ENCODE results near the gene KRT36.

The KRT36 gene

DNA sequence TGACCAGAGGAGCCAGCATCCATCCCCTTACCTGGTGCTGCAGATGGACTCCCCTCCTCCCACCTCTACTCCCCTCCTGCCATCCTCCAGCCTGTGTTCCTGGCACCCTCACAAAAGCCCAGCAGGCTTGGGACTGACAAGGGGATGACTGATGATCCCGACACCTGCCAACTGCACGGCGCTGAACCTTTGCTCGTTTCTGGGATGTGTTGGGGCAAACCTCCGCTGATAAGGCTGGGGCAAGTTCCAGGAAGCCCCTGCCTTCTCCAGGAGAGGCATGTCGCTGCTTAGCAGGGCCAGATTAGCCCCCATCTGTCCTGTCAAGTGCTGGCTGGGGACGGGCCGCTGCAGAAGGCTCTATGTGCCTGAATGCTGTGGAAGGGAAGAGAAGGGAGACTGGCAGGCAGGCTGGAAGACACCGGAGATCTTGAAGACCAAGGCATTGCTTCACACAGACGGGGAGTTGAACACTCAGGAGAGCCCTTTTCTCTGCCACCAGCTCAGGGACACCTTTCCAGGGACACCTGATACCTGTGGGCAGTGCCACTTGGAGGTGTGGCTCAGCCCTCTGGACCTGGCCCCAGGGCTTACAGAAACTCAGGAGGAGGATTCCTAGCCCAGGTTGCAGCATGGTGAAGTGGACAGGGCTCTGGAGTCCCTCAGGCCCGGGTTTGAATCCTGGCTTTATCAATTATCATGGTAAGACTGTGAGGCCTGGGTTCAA is 30.0 kb upstream of the KRT36 start:
- H3K4me1 ChIP-seq (ENCODE audit: control insufficient read depth, low read depth, low read length) = no peaks in the 10 kb centered on the region
- H3K36me3 ChIP-seq (ENCODE audit: control insufficient read depth, low read depth, low read length) = peaks cover 19% of the 10 kb centered on the region
- H3K27ac ChIP-seq (ENCODE audit: low read length) = no peak overlapping the region
- H3K9ac ChIP-seq (ENCODE audit: low read length) = no peak overlapping the region
- H3K4me3 ChIP-seq (ENCODE audit: low read length) = no peak overlapping the region
- H3K9me3 ChIP-seq (ENCODE audit: control insufficient read depth, low read depth, low read length) = no peaks in the 10 kb centered on the region
- no peaks in the 10 kb centered on the region for H3K27me3 ChIP-seq (ENCODE audit: control insufficient read depth, insufficient read depth, low read length)

DNA sequence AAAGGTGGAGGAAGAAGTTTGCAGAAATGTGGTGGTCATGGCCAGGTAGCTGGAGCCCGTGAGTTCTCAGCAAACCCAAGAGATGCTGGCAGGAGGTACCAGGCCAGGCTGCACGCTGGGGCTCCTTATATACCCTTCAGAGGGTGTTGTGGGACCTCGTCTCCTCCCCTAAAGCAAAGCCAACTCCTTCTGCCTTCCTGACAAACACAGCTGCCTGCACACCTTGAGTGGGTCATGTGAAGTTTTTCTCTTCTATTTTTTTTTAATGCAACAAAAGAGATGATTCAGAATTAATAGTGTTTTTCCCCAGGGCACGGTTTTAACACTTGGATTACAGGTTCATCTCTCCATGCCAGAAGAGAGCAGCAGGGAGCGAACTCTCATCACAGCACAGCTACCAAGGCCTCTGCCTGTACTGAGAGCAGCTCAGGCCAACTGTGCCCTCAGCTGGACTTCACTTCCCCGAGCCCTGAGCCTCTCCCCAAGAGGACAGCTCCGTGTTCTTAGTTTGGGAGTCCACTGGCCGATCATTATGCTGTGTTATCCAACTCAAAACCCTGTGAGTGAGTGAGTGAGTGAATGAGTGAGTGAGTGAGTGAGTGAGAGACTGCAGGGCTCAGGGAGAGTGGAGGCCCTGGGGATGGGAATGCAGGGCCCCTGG is 29.2 kb upstream of the KRT36 start, which contains the start of gene KRT15:
Gene KRT15 (minus strand): TSS at position 102 of the 661 bp plus-strand sequence. CDS start 63 bp downstream, at position 39.
- H3K27ac ChIP-seq (ENCODE audit: low read length) = no peak within 1 kb of the TSS

GRCh38 chr17:41518031-41518430 is 28.3 kb upstream of the KRT36 start:
- Histone ChIP-seq H3K9ac (ENCODE audit: low read length) (no peak overlapping the region), H3K36me3 (ENCODE audit: control insufficient read depth, low read depth, low read length) (peaks cover 2% of the 10 kb centered on the region), H3K9me3 (ENCODE audit: control insufficient read depth, low read depth, low read length) (no peaks in the 10 kb centered on the region), H3K27ac (ENCODE audit: low read length) (no peak overlapping the region), H3K27me3 (ENCODE audit: control insufficient read depth, insufficient read depth, low read length) (no peaks in the 10 kb centered on the region), H3K4me3 (ENCODE audit: low read length) (no peak overlapping the region), H3K4me1 (ENCODE audit: control insufficient read depth, low read depth, low read length) (no peaks in the 10 kb centered on the region)

More for the DNA sequence above, 29.2 kb upstream of the KRT36 start, which contains the start of gene KRT15:
- no peak within 1 kb of the TSS for H3K9ac ChIP-seq (ENCODE audit: low read length)
- H3K9me3 ChIP-seq (ENCODE audit: control insufficient read depth, low read depth, low read length) = no peaks in the 10 kb centered on the region
- H3K4me3 ChIP-seq (ENCODE audit: low read length) = no peak within 1 kb of the TSS
- H3K36me3 ChIP-seq (ENCODE audit: control insufficient read depth, low read depth, low read length) = peaks cover 11% of the 10 kb centered on the region
- no peaks in the 10 kb centered on the region for H3K4me1 ChIP-seq (ENCODE audit: control insufficient read depth, low read depth, low read length)
- no peaks in the 10 kb centered on the region for H3K27me3 ChIP-seq (ENCODE audit: control insufficient read depth, insufficient read depth, low read length)

DNA sequence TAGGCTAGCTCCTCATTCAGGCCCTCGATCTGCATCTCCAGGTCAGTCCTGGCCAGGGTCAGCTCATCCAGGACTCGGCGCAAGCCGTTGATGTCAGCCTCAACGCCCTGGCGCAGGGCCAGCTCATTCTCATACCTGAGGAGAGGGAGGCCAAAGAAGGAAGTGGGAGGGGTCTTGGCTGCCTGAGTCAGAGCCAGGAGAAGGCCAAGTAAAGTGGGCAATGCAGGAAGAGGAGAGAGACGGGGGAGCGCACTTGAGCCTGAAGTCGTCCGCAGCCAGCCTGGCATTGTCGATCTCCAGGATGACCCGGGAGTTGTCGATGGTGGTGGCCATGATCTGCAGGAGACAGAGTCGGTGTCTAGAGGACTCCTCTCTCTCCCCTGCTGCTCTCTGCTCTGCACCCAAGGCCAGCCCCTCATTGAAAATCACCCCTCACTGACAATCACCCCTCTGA is 27.1 kb upstream of the KRT36 start:
- H3K4me1 ChIP-seq (ENCODE audit: control insufficient read depth, low read depth, low read length) = no peaks in the 10 kb centered on the region
- no peak overlapping the region for H3K27ac ChIP-seq (ENCODE audit: low read length)
- H3K4me3 ChIP-seq (ENCODE audit: low read length) = no peak overlapping the region
- no peaks in the 10 kb centered on the region for H3K36me3 ChIP-seq (ENCODE audit: control insufficient read depth, low read depth, low read length)
- H3K9me3 ChIP-seq (ENCODE audit: control insufficient read depth, low read depth, low read length) = no peaks in the 10 kb centered on the region
- H3K27me3 ChIP-seq (ENCODE audit: control insufficient read depth, insufficient read depth, low read length) = no peaks in the 10 kb centered on the region
- H3K9ac ChIP-seq (ENCODE audit: low read length) = no peak overlapping the region

GRCh38 chr17:41516147-41516829 is 26.6 kb upstream of the KRT36 start:
- Histone ChIP-seq H3K9me3 (ENCODE audit: control insufficient read depth, low read depth, low read length) (no peaks in the 10 kb centered on the region), H3K4me1 (ENCODE audit: control insufficient read depth, low read depth, low read length) (no peaks in the 10 kb centered on the region), H3K27ac (ENCODE audit: low read length) (no peak overlapping the region), H3K9ac (ENCODE audit: low read length) (no peak overlapping the region), H3K27me3 (ENCODE audit: control insufficient read depth, insufficient read depth, low read length) (no peaks in the 10 kb centered on the region), H3K4me3 (ENCODE audit: low read length) (no peak overlapping the region), H3K36me3 (ENCODE audit: control insufficient read depth, low read depth, low read length) (no peaks in the 10 kb centered on the region)

- no peaks in the 10 kb centered on the region for H3K9me3 ChIP-seq (ENCODE audit: control insufficient read depth, low read depth, low read length)
- H3K4me1 ChIP-seq (ENCODE audit: control insufficient read depth, low read depth, low read length) = peaks cover 12% of the 10 kb centered on the region
- H3K36me3 ChIP-seq (ENCODE audit: control insufficient read depth, low read depth, low read length) = no peaks in the 10 kb centered on the region
- no peaks in the 10 kb centered on the region for H3K27me3 ChIP-seq (ENCODE audit: control insufficient read depth, insufficient read depth, low read length)
- no peak overlapping the region for H3K4me3 ChIP-seq (ENCODE audit: low read length)
- no peak overlapping the region for H3K27ac ChIP-seq (ENCODE audit: low read length)
- H3K9ac ChIP-seq (ENCODE audit: low read length) = no peak overlapping the region
Observed at GRCh38 chr17:41513168-41513547, 23.4 kb upstream of the KRT36 start.

- Histone ChIP-seq H3K27ac (ENCODE audit: low read length) (no peak overlapping the region), H3K9me3 (ENCODE audit: control insufficient read depth, low read depth, low read length) (no peaks in the 10 kb centered on the region), H3K36me3 (ENCODE audit: control insufficient read depth, low read depth, low read length) (no peaks in the 10 kb centered on the region), H3K4me3 (ENCODE audit: low read length) (no peak overlapping the region), H3K9ac (ENCODE audit: low read length) (no peak overlapping the region), H3K4me1 (ENCODE audit: control insufficient read depth, low read depth, low read length) (peaks cover 12% of the 10 kb centered on the region), H3K27me3 (ENCODE audit: control insufficient read depth, insufficient read depth, low read length) (no peaks in the 10 kb centered on the region)
Observed at GRCh38 chr17:41512546-41513167, 22.9 kb upstream of the KRT36 start.

GRCh38 chr17:41511716-41512115 is 22.0 kb upstream of the KRT36 start:
- H3K4me1 ChIP-seq (ENCODE audit: control insufficient read depth, low read depth, low read length) = peaks cover 12% of the 10 kb centered on the region
- H3K4me3 ChIP-seq (ENCODE audit: low read length) = no peak overlapping the region
- no peaks in the 10 kb centered on the region for H3K9me3 ChIP-seq (ENCODE audit: control insufficient read depth, low read depth, low read length)
- no peaks in the 10 kb centered on the region for H3K36me3 ChIP-seq (ENCODE audit: control insufficient read depth, low read depth, low read length)
- H3K27ac ChIP-seq (ENCODE audit: low read length) = no peak overlapping the region
- no peak overlapping the region for H3K9ac ChIP-seq (ENCODE audit: low read length)
- H3K27me3 ChIP-seq (ENCODE audit: control insufficient read depth, insufficient read depth, low read length) = no peaks in the 10 kb centered on the region

- Histone ChIP-seq H3K36me3 (ENCODE audit: control insufficient read depth, low read depth, low read length) (no peaks in the 10 kb centered on the region), H3K9me3 (ENCODE audit: control insufficient read depth, low read depth, low read length) (no peaks in the 10 kb centered on the region), H3K4me1 (ENCODE audit: control insufficient read depth, low read depth, low read length) (peaks cover 12% of the 10 kb centered on the region), H3K4me3 (ENCODE audit: low read length) (no peak overlapping the region), H3K9ac (ENCODE audit: low read length) (no peak overlapping the region), H3K27ac (ENCODE audit: low read length) (no peak overlapping the region), H3K27me3 (ENCODE audit: control insufficient read depth, insufficient read depth, low read length) (no peaks in the 10 kb centered on the region)
Observed at GRCh38 chr17:41511116-41511515, 21.4 kb upstream of the KRT36 start.

GRCh38 chr17:41510251-41511065 is 20.7 kb upstream of the KRT36 start:
- no peaks in the 10 kb centered on the region for H3K9me3 ChIP-seq (ENCODE audit: control insufficient read depth, low read depth, low read length)
- no peak overlapping the region for H3K9ac ChIP-seq (ENCODE audit: low read length)
- no peaks in the 10 kb centered on the region for H3K36me3 ChIP-seq (ENCODE audit: control insufficient read depth, low read depth, low read length)
- no peak overlapping the region for H3K4me3 ChIP-seq (ENCODE audit: low read length)
- no peak overlapping the region for H3K27ac ChIP-seq (ENCODE audit: low read length)
- no peaks in the 10 kb centered on the region for H3K27me3 ChIP-seq (ENCODE audit: control insufficient read depth, insufficient read depth, low read length)
- peaks cover 12% of the 10 kb centered on the region for H3K4me1 ChIP-seq (ENCODE audit: control insufficient read depth, low read depth, low read length)
